Measurements from ENCODE around the gene KLHL17. TPM values are rescaled to one million over a fixed set of nuclear protein-coding genes. Genes with fewer than 3 reads are reported as not detected.

The KLHL17 gene
- total RNA-seq, 4 donors from 2014 or later = 3.7 to 10.8 (median 6.2) TPM

DNA sequence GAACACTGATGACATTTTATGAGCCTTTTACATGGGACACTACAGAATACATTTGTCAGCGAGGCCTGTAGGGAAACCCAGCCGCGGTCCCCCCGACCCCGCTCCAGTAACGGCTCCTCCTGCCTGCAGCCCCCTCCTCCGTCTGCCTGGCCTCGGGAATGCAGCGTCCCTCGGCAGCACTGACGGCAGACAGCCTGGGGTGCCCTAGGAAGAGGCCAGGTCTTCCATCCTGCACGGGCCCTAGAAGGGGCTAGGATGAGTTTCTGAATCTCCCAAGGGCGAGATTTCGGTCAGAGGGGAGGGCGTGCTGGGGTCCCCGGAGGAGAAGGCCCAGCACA, 28.2 kb upstream of the KLHL17 start:
- no peaks in the 10 kb centered on the region for H3K9me3 ChIP-seq
- H3K4me3 ChIP-seq = no peak overlapping the region
- intact Hi-C loops (cut with DNase I) = no loop called here
- WGBS = 74% methylated on average over 11 of the region's 16 CpGs
- H3K36me3 ChIP-seq = no peaks in the 10 kb centered on the region
- peaks cover 0 to 90% (median 19%) of the 10 kb centered on the region in 4 donors for H3K27me3 ChIP-seq
- TF ChIP-seq EP300 (IDR thresholded peaks at IDR 0.05) (no peak), POLR2A (IDR thresholded peaks at IDR 0.05; ENCODE audit: low read depth) (no peak), POLR2AphosphoS5 (IDR thresholded peaks at IDR 0.05) (no peak)
- TF ChIP-seq, protein P1, sequence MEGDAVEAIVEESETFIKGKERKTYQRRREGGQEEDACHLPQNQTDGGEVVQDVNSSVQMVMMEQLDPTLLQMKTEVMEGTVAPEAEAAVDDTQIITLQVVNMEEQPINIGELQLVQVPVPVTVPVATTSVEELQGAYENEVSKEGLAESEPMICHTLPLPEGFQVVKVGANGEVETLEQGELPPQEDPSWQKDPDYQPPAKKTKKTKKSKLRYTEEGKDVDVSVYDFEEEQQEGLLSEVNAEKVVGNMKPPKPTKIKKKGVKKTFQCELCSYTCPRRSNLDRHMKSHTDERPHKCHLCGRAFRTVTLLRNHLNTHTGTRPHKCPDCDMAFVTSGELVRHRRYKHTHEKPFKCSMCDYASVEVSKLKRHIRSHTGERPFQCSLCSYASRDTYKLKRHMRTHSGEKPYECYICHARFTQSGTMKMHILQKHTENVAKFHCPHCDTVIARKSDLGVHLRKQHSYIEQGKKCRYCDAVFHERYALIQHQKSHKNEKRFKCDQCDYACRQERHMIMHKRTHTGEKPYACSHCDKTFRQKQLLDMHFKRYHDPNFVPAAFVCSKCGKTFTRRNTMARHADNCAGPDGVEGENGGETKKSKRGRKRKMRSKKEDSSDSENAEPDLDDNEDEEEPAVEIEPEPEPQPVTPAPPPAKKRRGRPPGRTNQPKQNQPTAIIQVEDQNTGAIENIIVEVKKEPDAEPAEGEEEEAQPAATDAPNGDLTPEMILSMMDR (IDR thresholded peaks at IDR 0.05) = no peak
- no peak overlapping the region for H3K27ac ChIP-seq (replicated peaks in 1 of 4)
- DNase-seq (ENCODE audit: extremely low spot score) = no peak
- H3K4me1 ChIP-seq = peaks cover 6 to 17% (median 13%) of the 10 kb centered on the region in 4 donors

DNA sequence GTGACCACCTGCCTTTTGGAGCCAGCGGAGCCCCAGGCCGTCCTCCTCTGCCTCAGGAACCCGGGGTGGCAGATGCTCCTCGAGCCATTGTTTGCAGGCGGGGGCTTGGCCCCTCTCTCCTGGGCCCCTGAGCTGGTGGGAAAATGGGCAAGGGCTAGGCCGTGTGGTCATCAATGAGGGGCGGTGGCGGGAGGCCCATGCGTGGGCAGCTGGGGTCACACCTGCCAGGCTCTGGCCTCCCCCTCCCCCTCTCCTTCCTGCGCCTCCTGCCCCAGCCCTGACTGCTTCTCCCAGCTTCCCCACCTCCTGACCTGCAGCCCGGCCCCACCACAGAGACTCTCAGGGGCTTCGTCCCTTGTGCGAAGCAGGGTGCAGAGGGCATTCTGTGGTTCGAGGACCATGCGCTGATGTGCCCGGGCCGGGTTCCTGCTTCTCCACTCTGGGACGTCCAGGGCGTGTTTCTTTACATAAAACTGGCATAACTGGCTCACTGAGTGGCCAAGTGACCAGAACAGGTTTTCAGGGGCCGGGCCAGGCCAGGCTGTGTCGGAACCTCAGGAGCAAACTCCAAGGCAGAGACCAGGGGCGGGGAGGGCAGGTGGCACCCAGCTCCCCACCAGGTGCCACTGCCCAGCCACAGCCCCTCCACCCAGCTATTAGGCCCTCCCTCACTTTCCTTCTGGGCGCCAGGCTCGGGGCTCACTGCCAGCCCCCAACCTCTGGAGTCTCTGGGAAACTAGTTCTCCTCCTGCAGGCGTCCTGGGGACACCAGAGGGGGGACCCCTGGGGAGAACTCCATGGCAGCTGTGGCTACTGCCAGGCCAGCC, 27.4 kb upstream of the KLHL17 start:
- no peak for DNase-seq (ENCODE audit: extremely low spot score)
- Histone ChIP-seq H3K4me1 (peaks cover 6 to 17% (median 13%) of the 10 kb centered on the region in 4 donors), H3K36me3 (no peaks in the 10 kb centered on the region), H3K9me3 (no peaks in the 10 kb centered on the region), H3K27me3 (peaks cover 0 to 91% (median 19%) of the 10 kb centered on the region in 4 donors), H3K27ac (replicated peaks in 1 of 4) (no peak overlapping the region), H3K4me3 (no peak overlapping the region)
- WGBS = 82% methylated on average over 20 of the region's 25 CpGs
- TF ChIP-seq POLR2AphosphoS5 (IDR thresholded peaks at IDR 0.05) = no peak
- intact Hi-C loops (cut with DNase I) = no loop called here

DNA sequence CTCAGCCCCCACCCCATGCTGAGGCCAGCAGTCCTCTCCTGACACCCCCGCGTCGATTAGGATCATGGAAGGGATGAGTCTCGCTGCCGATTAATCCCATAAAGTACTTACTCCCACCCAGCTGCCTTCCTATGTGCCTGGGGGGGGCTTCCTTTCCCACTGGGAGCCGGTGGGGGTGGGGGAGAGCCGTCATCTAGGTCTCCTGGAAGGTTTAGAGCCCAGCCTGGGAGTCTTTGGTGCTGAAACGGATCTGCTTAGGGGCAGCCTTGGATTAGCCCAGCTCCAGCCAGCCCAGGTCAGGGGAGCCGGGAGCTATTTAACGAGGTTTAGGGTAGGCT, 26.8 kb upstream of the KLHL17 start:
- intact Hi-C loops (cut with DNase I) = no loop called here
- H3K27me3 ChIP-seq = peaks cover 0 to 92% (median 19%) of the 10 kb centered on the region in 4 donors
- DNase-seq (ENCODE audit: extremely low spot score) = no peak
- no peak for TF ChIP-seq EP300 (IDR thresholded peaks at IDR 0.05)
- TF ChIP-seq, protein P1 (IDR thresholded peaks at IDR 0.05) = no peak
- TF ChIP-seq POLR2A (IDR thresholded peaks at IDR 0.05; ENCODE audit: low read depth) = no peak
- TF ChIP-seq POLR2AphosphoS5 (IDR thresholded peaks at IDR 0.05) = no peak
- H3K9me3 ChIP-seq = no peaks in the 10 kb centered on the region
- peaks cover 6 to 17% (median 13%) of the 10 kb centered on the region in 4 donors for H3K4me1 ChIP-seq
- 53% methylated on average over 6 of the region's 10 CpGs for WGBS
- no peaks in the 10 kb centered on the region for H3K36me3 ChIP-seq
- H3K27ac ChIP-seq (replicated peaks in 1 of 4) = no peak overlapping the region
- H3K4me3 ChIP-seq = no peak overlapping the region

DNA sequence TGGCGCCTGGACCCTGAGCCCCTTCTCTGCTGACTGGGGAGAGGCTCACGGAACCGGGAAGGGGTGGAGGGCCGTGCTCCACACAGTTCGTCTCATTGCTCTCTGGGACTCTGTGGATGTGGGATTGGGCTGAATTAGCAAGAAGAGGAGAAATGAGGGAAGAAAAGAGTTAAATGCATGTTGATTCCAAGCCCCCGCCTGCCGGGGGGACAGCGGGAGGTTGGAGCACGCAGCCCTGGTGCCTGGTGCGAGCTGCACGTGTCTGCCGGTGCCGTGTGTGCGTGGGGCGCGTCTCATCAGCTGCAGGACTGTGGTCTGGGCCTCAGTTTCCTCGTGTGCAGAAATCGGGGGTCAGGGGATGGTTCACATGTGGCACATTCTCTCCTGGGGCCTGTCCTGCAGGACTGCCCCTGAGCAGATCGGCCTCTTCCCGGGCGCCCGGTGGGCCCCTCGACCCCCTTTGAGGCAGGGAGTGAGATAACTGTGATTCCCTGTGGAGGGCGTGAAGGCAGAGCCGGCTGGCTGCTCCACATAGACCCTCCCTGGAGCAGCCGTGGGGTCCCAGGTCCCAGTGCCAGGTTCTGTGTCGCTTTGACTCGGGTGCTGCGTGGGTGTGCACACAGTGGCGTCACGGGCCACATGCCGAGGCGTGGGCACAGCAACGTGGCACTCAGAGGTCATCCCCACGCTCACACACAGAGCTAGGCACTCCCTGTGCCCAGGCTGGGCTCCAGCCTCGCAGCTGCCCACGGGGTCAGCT, 25.2 kb upstream of the KLHL17 start:
- DNase-seq (ENCODE audit: extremely low spot score) = no peak
- H3K36me3 ChIP-seq = no peaks in the 10 kb centered on the region
- 32% methylated on average over 29 of the region's 37 CpGs for WGBS
- intact Hi-C loops (cut with DNase I) = loop anchor here (5.0 kb wide), 1 partner anchor 33 kb away; no protein-coding TSS in a partner anchor
- H3K4me3 ChIP-seq = no peak overlapping the region
- H3K27ac ChIP-seq (replicated peaks in 1 of 4) = no peak overlapping the region
- H3K9me3 ChIP-seq = no peaks in the 10 kb centered on the region
- peaks cover 0 to 92% (median 24%) of the 10 kb centered on the region in 4 donors for H3K27me3 ChIP-seq
- H3K4me1 ChIP-seq = peaks cover 12 to 29% (median 24%) of the 10 kb centered on the region in 4 donors
- TF ChIP-seq EP300 (IDR thresholded peaks at IDR 0.05) = no peak
- TF ChIP-seq POLR2A (IDR thresholded peaks at IDR 0.05; ENCODE audit: low read depth) = no peak
- TF ChIP-seq, protein P1 (IDR thresholded peaks at IDR 0.05) = no peak
- no peak for TF ChIP-seq POLR2AphosphoS5 (IDR thresholded peaks at IDR 0.05)

DNA sequence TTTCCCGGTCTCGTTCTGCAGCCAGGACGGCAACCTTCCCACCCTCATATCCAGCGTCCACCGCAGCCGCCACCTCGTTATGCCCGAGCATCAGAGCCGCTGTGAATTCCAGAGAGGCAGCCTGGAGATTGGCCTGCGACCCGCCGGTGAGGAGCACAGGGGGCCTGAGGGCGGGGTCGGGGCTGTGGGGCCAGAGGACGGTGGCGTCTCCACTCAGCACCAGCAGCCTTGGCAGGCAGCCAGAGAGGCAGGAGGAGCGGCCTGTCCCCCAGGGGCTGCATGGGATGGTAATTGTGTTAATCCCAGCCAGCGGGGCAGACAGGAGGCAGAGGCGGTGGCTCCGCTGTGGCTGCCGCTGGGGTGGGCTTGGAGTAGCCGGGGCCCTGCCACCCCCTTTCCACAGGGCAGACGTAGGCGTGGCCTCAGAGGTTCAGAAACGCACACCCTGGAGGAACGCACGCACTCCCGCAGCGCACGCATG, 24.6 kb upstream of the KLHL17 start:
- WGBS = no CpG with 5 or more reads among the region's 30 CpGs
- no peak overlapping the region for H3K27ac ChIP-seq (replicated peaks in 1 of 4)
- H3K4me1 ChIP-seq = peaks cover 18 to 35% (median 30%) of the 10 kb centered on the region in 4 donors
- H3K4me3 ChIP-seq = no peak overlapping the region
- no peaks in the 10 kb centered on the region for H3K36me3 ChIP-seq
- intact Hi-C loops (cut with DNase I) = loop anchor here (5.0 kb wide), 1 partner anchor 33 kb away; no protein-coding TSS in a partner anchor
- no peaks in the 10 kb centered on the region for H3K9me3 ChIP-seq
- no peak for TF ChIP-seq POLR2AphosphoS5 (IDR thresholded peaks at IDR 0.05)
- TF ChIP-seq EP300 (IDR thresholded peaks at IDR 0.05) = no peak
- TF ChIP-seq POLR2A (IDR thresholded peaks at IDR 0.05; ENCODE audit: low read depth) = no peak
- TF ChIP-seq, protein P1 (IDR thresholded peaks at IDR 0.05) = no peak
- no peak for DNase-seq (ENCODE audit: extremely low spot score)
- peaks cover 3 to 92% (median 27%) of the 10 kb centered on the region in 4 donors for H3K27me3 ChIP-seq
